K562 (cell line): ENCODE results near the gene FHDC1. TPM values are rescaled to one million over a fixed set of nuclear protein-coding genes. Genes with fewer than 3 reads are reported as not detected.

Experiments
- ATAC-seq: fragments of 200-7000 bp; cut with Tn5 transposase; 3 replicates; pipeline ENCODE4 v1.9.1; 2020; ENCODE audit warnings: moderate library complexity
- BruUV-seq: library from RNA; stranded (reverse); fragments of 400-500 nt; replicated peaks from 2 replicates; lab custom pipeline; 2021; lab: Mats Ljungman, UMichigan
- CTCF ChIA-PET: fragments of 300-600 bp; formaldehyde crosslinking; extraction: SDS; loops from one replicate; lab custom pipeline; 2021; ENCODE audit warnings: low intra/inter-chr PET ratio; lab: Yijun Ruan, JAX
- POLR2A ChIA-PET: fragments of 300-600, 350-650 bp; sonication (Branson Sonifier 250); formaldehyde crosslinking; extraction: SDS; loops from one replicate; lab custom pipeline; 2021; ENCODE audit warnings: antibody characterized with exemption, inconsistent platforms; lab: Yijun Ruan, JAX
- DNase-seq, 4 experiments: peaks; one replicate each; pipeline versions ENCODE4 v3.0.0 to v3.0.0-alpha.2; 2011 to 2018; ENCODE audit warnings: low spot score in 3 of 4, mixed read lengths in 3 of 4; ENCODE audit errors: extremely low read depth in 1 of 4
- FAIRE-seq: peaks from 2 replicates; lab custom pipeline; 2011; peaks lifted over from hg19 to GRCh38; lab: Jason Lieb, UNC
- H2AFZ ChIP-seq: 2 replicates; pipeline ENCODE4 v1.6.0; 2011; ENCODE audit warnings: low read depth, low read length, control low read depth, inconsistent platforms
- H3K27ac ChIP-seq: fragments of 200-600 bp; 3 replicates; pipeline ENCODE4 v1.8.0; 2011; ENCODE audit warnings: low read depth, mild to moderate bottlenecking, control low read depth, inconsistent platforms, low read length, moderate library complexity, mixed read lengths; ENCODE audit errors: extremely low read depth
- H3K27me3 ChIP-seq, 2 experiments: fragments of 300-600 bp in 1 of 2; 2 replicates in 1 of 2; 3 replicates in 1 of 2; pipeline versions ENCODE4 v1.6.0 to v1.8.0; 2011; ENCODE audit warnings: inconsistent platforms in 2 of 2, low read length in 2 of 2, mild to moderate bottlenecking in 1 of 2, mixed read lengths in 1 of 2, moderate library complexity in 1 of 2; ENCODE audit not compliant: control insufficient read depth in 2 of 2, insufficient read depth in 2 of 2
- H3K36me3 ChIP-seq: fragments of 300-600 bp; 3 replicates; pipeline ENCODE4 v1.8.0; 2011; ENCODE audit warnings: mild to moderate bottlenecking, low read length, inconsistent platforms; ENCODE audit not compliant: control insufficient read depth, insufficient read depth
- H3K4me1 ChIP-seq, 2 experiments: fragments of 200-600 bp in 1 of 2; replicated peaks in 1 of 2; 2 replicates in 1 of 2; 3 replicates in 1 of 2; pipeline versions ENCODE4 v1.5.1 to v1.8.0; 2011; ENCODE audit warnings: inconsistent platforms in 2 of 2, low read length in 2 of 2, mild to moderate bottlenecking in 1 of 2, mixed read lengths in 1 of 2, moderate library complexity in 1 of 2; ENCODE audit not compliant: control insufficient read depth in 2 of 2, insufficient read depth in 2 of 2
- H3K4me2 ChIP-seq: 2 replicates; pipeline ENCODE4 v1.6.1; 2011; ENCODE audit warnings: low read length, control low read depth, inconsistent platforms, mixed read lengths; ENCODE audit not compliant: insufficient read depth
- H3K4me3 ChIP-seq: fragments of 200-600 bp; sonication (generic), shearing (Covaris generic); 2 replicates; pipeline ENCODE4 v1.5.1; 2016; ENCODE audit warnings: control low read depth, inconsistent platforms
- H3K79me2 ChIP-seq: fragments of 200-600 bp; 3 replicates; pipeline ENCODE4 v1.8.0; 2011; ENCODE audit warnings: low read length, inconsistent platforms; ENCODE audit not compliant: control insufficient read depth, insufficient read depth
- H3K9ac ChIP-seq, 2 experiments: 2 replicates each; pipeline versions ENCODE4 v1.6.0 to v1.6.1; 2011; ENCODE audit warnings: low read depth in 2 of 2, low read length in 2 of 2, control low read depth in 1 of 2, inconsistent platforms in 1 of 2, mild to moderate bottlenecking in 1 of 2, mixed read lengths in 1 of 2; ENCODE audit not compliant: insufficient read depth in 1 of 2
- H3K9me1 ChIP-seq: one replicate; pipeline ENCODE4 v1.6.0; 2011; ENCODE audit warnings: inconsistent platforms, mild to moderate bottlenecking, low read length, moderate library complexity; ENCODE audit not compliant: control insufficient read depth, insufficient read depth
- H3K9me3 ChIP-seq: replicated peaks from 2 replicates; pipeline ENCODE4 v1.5.1; 2011; ENCODE audit warnings: low read depth, low read length, inconsistent platforms; ENCODE audit not compliant: control insufficient read depth, insufficient read depth
- H4K20me1 ChIP-seq: replicated peaks from 2 replicates; pipeline ENCODE4 v1.6.1; 2011; ENCODE audit warnings: low read length, inconsistent platforms, mixed read lengths; ENCODE audit not compliant: control insufficient read depth, insufficient read depth
- BCOR ChIP-seq: fragments of 450-650 bp; IDR thresholded peaks from 2 replicates; pipeline ENCODE4 v1.6.1; 2016
- CSDE1 ChIP-seq, 2 experiments: fragments of 450-650 bp; IDR thresholded peaks; 2 replicates each; pipeline ENCODE4 v1.6.1; 2016; ENCODE audit warnings: mild to moderate bottlenecking in 1 of 2
- ELF1 ChIP-seq: fragments of 200-800 bp; sonication (Bioruptor generic); IDR thresholded peaks from 2 replicates; pipeline ENCODE4 v1.6.1; 2016; ENCODE audit warnings: missing genetic modification characterization, missing compliant biosample characterization
- HMG20A ChIP-seq: fragments of 450-650 bp; formaldehyde crosslinking; conservative IDR thresholded peaks from 2 replicates; pipeline ENCODE4 v1.4.0; 2020; ENCODE audit warnings: mild to moderate bottlenecking, mixed read lengths
- HNRNPLL ChIP-seq: fragments of 200-400 bp; formaldehyde crosslinking; IDR thresholded peaks from 2 replicates; pipeline ENCODE4 v1.6.1; 2017; ENCODE audit warnings: low read length, low read depth, mild to moderate bottlenecking; ENCODE audit not compliant: poor library complexity, severe bottlenecking
- NCOA2 ChIP-seq, 2 experiments: fragments of 450-650 bp; IDR thresholded peaks; 2 replicates each; pipeline ENCODE4 v1.6.1; 2018; ENCODE audit warnings: mild to moderate bottlenecking in 2 of 2, moderate library complexity in 1 of 2; ENCODE audit not compliant: partially characterized antibody in 2 of 2
- NEUROD1 ChIP-seq: fragments of 150-350 bp; IDR thresholded peaks from 2 replicates; pipeline ENCODE4 v1.6.1; 2014; ENCODE audit warnings: borderline replicate concordance, low read length, low read depth; ENCODE audit not compliant: partially characterized antibody
- NFXL1 ChIP-seq: fragments of 450-650 bp; formaldehyde crosslinking; IDR thresholded peaks from 2 replicates; pipeline ENCODE4 v1.4.0; 2021; ENCODE audit warnings: mild to moderate bottlenecking
- POLR2B ChIP-seq: fragments of 450-650 bp; IDR thresholded peaks from 2 replicates; pipeline ENCODE4 v1.6.1; 2018; ENCODE audit warnings: low read depth; ENCODE audit not compliant: partially characterized antibody
- SMAD2 ChIP-seq: fragments of 150-350 bp; IDR thresholded peaks from 2 replicates; pipeline ENCODE4 v1.6.1; 2014; ENCODE audit warnings: low read depth, mild to moderate bottlenecking, low read length
- TFAM ChIP-seq: fragments of 250-450 bp; sonication (Bioruptor Pico); conservative IDR thresholded peaks from 2 replicates; pipeline ENCODE4 v1.5.0; 2021; ENCODE audit warnings: mild to moderate bottlenecking, moderate library complexity
- TRIM28 ChIP-seq: fragments of 450-650 bp; IDR thresholded peaks from 2 replicates; pipeline ENCODE4 v1.6.1; 2017
- ZBTB8A ChIP-seq: fragments of 450-650 bp; IDR thresholded peaks from 2 replicates; pipeline ENCODE4 v1.6.1; 2018; ENCODE audit warnings: mild to moderate bottlenecking, moderate library complexity; ENCODE audit not compliant: partially characterized antibody
- ZNF41 ChIP-seq: fragments of 250-450 bp; sonication (Bioruptor Pico); conservative IDR thresholded peaks from 2 replicates; pipeline ENCODE4 v1.4.0; 2020; ENCODE audit warnings: mild to moderate bottlenecking
- ZSCAN32 ChIP-seq: fragments of 450-650 bp; formaldehyde crosslinking; IDR thresholded peaks from 2 replicates; pipeline ENCODE4 v1.4.0; 2020; ENCODE audit warnings: mild to moderate bottlenecking, moderate library complexity
- WGBS: fragments of 100-300 bp; shearing (Covaris generic); methylation state at CpG from one replicate; pipeline ENCODE4 v1.1.6; 2016; ENCODE audit warnings: low coverage, mixed read lengths; ENCODE audit not compliant: insufficient coverage; ENCODE audit errors: missing lambda C conversion rate; 5-methylcytosine and 5-hydroxymethylcytosine counted together
- in situ Hi-C: fragments of 300-500 bp; cut with MboI; formaldehyde crosslinking; loops from 4 replicates; pipeline ENCODE4 v1.15.0; 2018; ENCODE audit warnings: inconsistent platforms, mixed read lengths
- intact Hi-C: fragments of 100-400 bp; cut with micrococcal nuclease; formaldehyde crosslinking; loops from 2 replicates; pipeline ENCODE4 v1.14.2; 2022
- polyA plus RNA-seq, 8 experiments: library from polyadenylated mRNA; depleted of rRNA in 4 of 8; stranded (reverse) in 5 of 8; unstranded in 3 of 8; fragments of >200 nt; fragmentation: Nextera tagmentation in 2 of 8; fragmentation: Illumina TruSeq in 1 of 8; extraction: Ambion mirVana in 2 of 8; extraction: Trizol in 1 of 8; gene quantifications; 2 replicates each; pipeline versions ENCODE4 v1.2.1 to v1.2.3, GENCODE V29; 2011 to 2014; ENCODE audit warnings: inconsistent platforms in 1 of 8, missing spikeins in 1 of 8
- total RNA-seq, 7 experiments: library from RNA; depleted of rRNA in 6 of 7; stranded (reverse); fragments of >200 nt in 6 of 7; fragmentation: Illumina TruSeq in 2 of 7; extraction: Trizol in 2 of 7; gene quantifications; 2 replicates each; pipeline versions ENCODE4 v1.2.1 to v1.2.3, GENCODE V29; 2011 to 2021; ENCODE audit warnings: low replicate concordance in 1 of 7

FHDC1 gene
- total and polyA plus RNA-seq, 9 of the 15 experiments (the other 6 are each of a cell fraction or from before 2014, with no cell fraction given): 0.01 to 0.43 (median 0.07) TPM

DNA sequence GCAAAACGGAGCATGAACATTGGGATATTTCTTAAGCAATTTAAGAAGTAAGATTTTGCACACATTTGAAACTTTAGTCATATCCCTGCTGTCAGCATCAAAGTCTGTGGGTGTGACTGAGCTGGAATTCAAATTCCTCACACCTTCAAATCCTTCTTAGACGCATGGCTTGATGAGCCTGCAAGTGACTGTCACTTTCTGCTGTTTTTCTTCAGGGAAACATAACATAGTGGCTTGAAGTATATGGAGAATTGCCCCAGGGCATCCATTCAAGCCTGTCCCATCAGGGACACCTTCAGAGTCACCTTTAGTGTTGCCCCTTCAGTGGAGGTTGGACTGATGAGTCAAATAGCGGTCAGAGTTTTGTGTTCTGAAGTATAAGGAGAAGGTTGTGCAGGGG, 17.4 kb downstream of the FHDC1 start:
- no peak overlapping the region for H3K27ac ChIP-seq
- in situ Hi-C loops (no loop called here), intact Hi-C loops (no loop called here)
- H3K4me2 ChIP-seq: no peak overlapping the region
- TF ChIP-seq TRIM28 (no peak), NCOA2 (IDR thresholded peaks at IDR 0.05; ENCODE audit: partially characterized antibody in 2 of 2) (no peak), CSDE1 (IDR thresholded peaks at IDR 0.05) (no peak), ZNF41 (CRISPR knock-in tag) (no peak), NFXL1 (CRISPR knock-in tag) (no peak), ZBTB8A (no peak), POLR2B (no peak), ZSCAN32 (CRISPR knock-in tag) (no peak), HMG20A (CRISPR knock-in tag) (no peak), TFAM (CRISPR knock-in tag) (no peak), HNRNPLL (no peak), SMAD2 (no peak), NEUROD1 (no peak), BCOR (no peak), ELF1 (tag) (no peak)
- no peaks in the 10 kb centered on the region for H3K79me2 ChIP-seq
- BruUV-seq: no TSS peak
- 6% methylated on average over 3 of the region's 3 CpGs for WGBS
- no peak overlapping the region for H3K4me3 ChIP-seq
- peaks cover 7 to 18% of the 10 kb centered on the region in 2 experiments for H3K4me1 ChIP-seq
- H4K20me1 ChIP-seq: peaks cover 4% of the 10 kb centered on the region; the same call in 1 of the 2 replicates
- H3K9me3 ChIP-seq: no peaks in the 10 kb centered on the region
- CTCF ChIA-PET: no interaction called here
- no peak overlapping the region for H3K9ac ChIP-seq
- FAIRE-seq (no peak), ATAC-seq (no peak), DNase-seq (no peak)
- H3K36me3 ChIP-seq: no peaks in the 10 kb centered on the region
- no peaks in the 10 kb centered on the region for H3K9me1 ChIP-seq
- POLR2A ChIA-PET: no interaction called here
- H2AFZ ChIP-seq: no peak overlapping the region
- peaks cover 4 to 31% of the 10 kb centered on the region in 2 experiments; a peak in 4 of 5 replicates for H3K27me3 ChIP-seq
